Endothelial cell of umbilical vein (primary cell): Measurements from ENCODE around the gene PDE3A. TPM values are rescaled to one million over a fixed set of nuclear protein-coding genes. Genes with fewer than 3 reads are reported as not detected.
A peak's percentile ranks its signal among the peaks of the same experiment; 100 is the strongest.

Experiments used
- BruUV-seq: library from RNA; stranded (reverse); fragments of 400-500 nt; replicated peaks from 2 replicates; lab custom pipeline; 2021; lab: Mats Ljungman, UMichigan
- CTCF ChIA-PET: fragments of 300-600, 350-600 bp; sonication (Branson Sonifier 250); formaldehyde crosslinking; loops from one replicate; lab custom pipeline; 2021; ENCODE audit warnings: antibody characterized with exemption, inconsistent platforms; lab: Charles Lee
- POLR2A ChIA-PET: fragments of 300-600, 350-600 bp; sonication (Branson Sonifier 250); formaldehyde crosslinking; loops from one replicate; lab custom pipeline; 2021; ENCODE audit warnings: antibody characterized with exemption, inconsistent platforms; lab: Charles Lee
- DNase-seq: peaks from one replicate; pipeline ENCODE4 v3.0.0-alpha.2; 2011; ENCODE audit warnings: low read depth, low spot score
- FAIRE-seq: peaks from 2 replicates; lab custom pipeline; 2011; peaks lifted over from hg19 to GRCh38; lab: Jason Lieb, UNC
- H2AFZ ChIP-seq: 2 replicates; pipeline ENCODE4 v1.6.0; 2012; ENCODE audit warnings: low read depth, low read length, control low read depth, inconsistent platforms
- H3K27ac ChIP-seq: 2 replicates; pipeline ENCODE4 v1.5.1; 2011; ENCODE audit warnings: low read depth, mild to moderate bottlenecking, control low read depth, low read length, moderate library complexity; ENCODE audit not compliant: insufficient read depth
- H3K27me3 ChIP-seq, 2 experiments: 2 replicates each; pipeline versions ENCODE4 v1.6.0 to v1.6.1; 2011; ENCODE audit warnings: low read length in 2 of 2, mixed read lengths in 1 of 2; ENCODE audit not compliant: control insufficient read depth in 2 of 2, insufficient read depth in 2 of 2
- H3K36me3 ChIP-seq, 2 experiments: 2 replicates in 1 of 2; 3 replicates in 1 of 2; pipeline ENCODE4 v1.5.1; 2011; ENCODE audit warnings: low read length in 2 of 2, mild to moderate bottlenecking in 1 of 2, moderate library complexity in 1 of 2; ENCODE audit not compliant: control insufficient read depth in 2 of 2, insufficient read depth in 2 of 2; ENCODE audit errors: extremely low read depth in 1 of 2
- H3K4me1 ChIP-seq: 3 replicates; pipeline ENCODE4 v1.5.1; 2011; ENCODE audit warnings: mild to moderate bottlenecking, low read length; ENCODE audit not compliant: control insufficient read depth, insufficient read depth; ENCODE audit errors: extremely low read depth
- H3K4me2 ChIP-seq: 2 replicates; pipeline ENCODE4 v1.6.1; 2011; ENCODE audit warnings: low read length, control low read depth, mixed read lengths; ENCODE audit not compliant: insufficient read depth
- H3K4me3 ChIP-seq, 3 experiments: fragments of 200-600 bp in 1 of 3; sonication (generic), shearing (Covaris generic) in 1 of 3; replicated peaks in 1 of 3; 2 replicates each; pipeline ENCODE4 v1.5.1; 2011 to 2016; ENCODE audit warnings: control low read depth in 3 of 3, low read length in 3 of 3, mild to moderate bottlenecking in 2 of 3, inconsistent platforms in 1 of 3, low read depth in 1 of 3, moderate library complexity in 1 of 3; ENCODE audit not compliant: insufficient read depth in 1 of 3
- H3K79me2 ChIP-seq: 2 replicates; pipeline ENCODE4 v1.6.0; 2012; ENCODE audit warnings: low read length, inconsistent platforms; ENCODE audit not compliant: control insufficient read depth, insufficient read depth
- H3K9ac ChIP-seq: replicated peaks from 2 replicates; pipeline ENCODE3; 2011; ENCODE audit warnings: low read length, control low read depth; ENCODE audit not compliant: insufficient read depth; ENCODE audit errors: extremely low read depth
- H3K9me1 ChIP-seq: replicated peaks from 3 replicates; pipeline ENCODE4 v1.6.0; 2011; ENCODE audit warnings: mild to moderate bottlenecking, low read length; ENCODE audit not compliant: control insufficient read depth, insufficient read depth; ENCODE audit errors: extremely low read depth
- H3K9me3 ChIP-seq: replicated peaks from 2 replicates; pipeline ENCODE4 v1.5.1; 2012; ENCODE audit warnings: low read length, inconsistent platforms; ENCODE audit not compliant: control insufficient read depth, insufficient read depth
- H4K20me1 ChIP-seq: replicated peaks from 2 replicates; pipeline ENCODE3; 2011; ENCODE audit warnings: mild to moderate bottlenecking, low read length; ENCODE audit not compliant: control insufficient read depth, insufficient read depth; ENCODE audit errors: extremely low read depth
- FOS ChIP-seq: IDR thresholded peaks from 2 replicates; pipeline ENCODE4 v1.6.1; 2011; ENCODE audit warnings: mild to moderate bottlenecking, low read length, moderate library complexity, borderline replicate concordance; ENCODE audit not compliant: insufficient read depth
- GATA2 ChIP-seq: IDR thresholded peaks from 2 replicates; pipeline ENCODE4 v1.7.0; 2011; ENCODE audit warnings: low read depth, mild to moderate bottlenecking, moderate library complexity, mixed read lengths, low read length; ENCODE audit not compliant: insufficient read length, insufficient read depth
- JUN ChIP-seq: IDR thresholded peaks from 2 replicates; pipeline ENCODE4 v1.6.1; 2011; ENCODE audit warnings: borderline replicate concordance, low read depth; ENCODE audit not compliant: insufficient read length, insufficient read depth
- POLR2AphosphoS5 ChIP-seq: IDR thresholded peaks from 2 replicates; pipeline ENCODE4 v1.6.1; 2012; ENCODE audit warnings: low read depth, mild to moderate bottlenecking, control low read depth, low read length, moderate library complexity; ENCODE audit not compliant: insufficient read depth
- dilution Hi-C: fragments of 300-500 bp; cut with MboI; formaldehyde crosslinking; loops from one replicate; pipeline ENCODE4 v1.15.0; 2019; ENCODE audit warnings: low sequenced_read_pairs; ENCODE audit not compliant: extremely low pct_ligation_motif_present
- intact Hi-C: fragments of 100-400 bp; cut with micrococcal nuclease; formaldehyde crosslinking; loops from one replicate; pipeline ENCODE4 v1.10.0; 2022
- polyA plus RNA-seq, 4 experiments: library from polyadenylated mRNA; depleted of rRNA in 3 of 4; stranded (reverse) in 3 of 4; unstranded in 1 of 4; fragments of >200 nt; gene quantifications; 2 replicates each; pipeline versions ENCODE4 v1.2.1 to v1.2.3, GENCODE V29; 2011 to 2012; ENCODE audit warnings: missing spikeins in 1 of 4
- total RNA-seq: library from RNA; stranded (reverse); gene quantifications from 2 replicates; pipeline ENCODE4 v1.2.3, GENCODE V29; 2021
- TF ChIP-seq, protein P1 (sequence below): IDR thresholded peaks from 2 replicates; pipeline ENCODE4 v1.6.1; 2011; ENCODE audit not compliant: insufficient read depth, insufficient read length

The PDE3A gene
- total and polyA plus RNA-seq, 2 donors (not counting 3 experiments of a cell fraction or from before 2014, with no cell fraction given): 14.0 to 27.4 TPM

DNA sequence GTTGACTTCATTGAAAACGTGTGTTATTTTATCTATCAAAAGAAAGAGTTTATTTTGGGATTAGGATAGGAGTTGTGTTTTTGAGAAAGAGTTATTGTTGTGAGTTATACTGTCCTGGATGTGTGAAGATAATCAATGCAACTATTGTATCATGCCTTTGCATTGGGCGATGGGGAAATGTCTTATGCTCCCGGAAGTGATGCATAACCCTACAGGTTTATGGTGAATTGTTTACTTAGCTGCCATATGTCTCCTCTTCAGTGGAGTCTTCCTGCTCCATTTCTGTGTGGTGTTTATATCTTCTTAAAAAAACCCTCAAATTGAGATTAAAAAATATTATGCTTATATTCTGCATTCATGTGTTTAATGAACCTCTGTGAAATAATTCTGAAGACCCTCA lies 6.5 kb downstream of the PDE3A start:
- intact Hi-C loops: loop anchor here (5.0 kb wide), 3 partner anchors 617 to 937 kb away; partner anchors contain the start of gene AEBP2
- CTCF ChIA-PET: no interaction called here

DNA sequence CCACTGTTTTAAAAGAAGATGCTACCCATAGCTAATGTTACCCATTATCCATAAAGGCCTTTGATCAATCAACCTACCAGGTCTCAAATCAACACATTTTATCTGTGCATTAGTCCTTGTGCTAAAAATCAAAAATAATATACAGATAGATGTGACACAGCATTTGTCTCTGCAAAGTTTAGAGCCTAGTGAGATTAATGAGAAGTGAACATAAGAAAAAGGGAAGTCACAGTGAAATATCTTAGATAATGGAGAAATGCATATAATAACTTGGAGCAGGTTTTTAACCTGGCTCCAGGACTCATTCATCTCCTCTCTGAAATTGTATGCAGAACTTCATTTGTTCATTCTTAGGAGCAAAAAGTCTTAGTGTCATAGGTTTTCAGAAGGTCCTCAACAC lies 7.2 kb downstream of the PDE3A start:
- H3K36me3 ChIP-seq: no peaks in the 10 kb centered on the region
- no peak overlapping the region for H3K27ac ChIP-seq
- H3K4me1 ChIP-seq: peaks cover 38% of the 10 kb centered on the region
- no TSS peak for BruUV-seq
- dilution Hi-C loops: no loop called here
- H3K9me1 ChIP-seq: no peaks in the 10 kb centered on the region
- intact Hi-C loops: loop anchor here (5.0 kb wide), 3 partner anchors 618 to 938 kb away; partner anchors contain the start of gene AEBP2
- POLR2A ChIA-PET: no interaction called here
- DNase-seq (no peak), FAIRE-seq (no peak)
- no peaks in the 10 kb centered on the region for H3K27me3 ChIP-seq
- no peak overlapping the region for H3K4me3 ChIP-seq
- CTCF ChIA-PET: interaction anchor here (1.1 to 2.4 kb wide), 4 partner anchors 18 to 618 kb away, joined by 3 to 18 read pairs (median 6); no protein-coding TSS in a partner anchor
- H4K20me1 ChIP-seq: no peaks in the 10 kb centered on the region
- H3K4me2 ChIP-seq: peak overlapping the region; percentile 9
- no peak overlapping the region for H2AFZ ChIP-seq
- H3K9me3 ChIP-seq: no peaks in the 10 kb centered on the region
- TF ChIP-seq, protein P1, sequence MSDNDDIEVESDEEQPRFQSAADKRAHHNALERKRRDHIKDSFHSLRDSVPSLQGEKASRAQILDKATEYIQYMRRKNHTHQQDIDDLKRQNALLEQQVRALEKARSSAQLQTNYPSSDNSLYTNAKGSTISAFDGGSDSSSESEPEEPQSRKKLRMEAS: no peak
- H3K79me2 ChIP-seq: peaks cover 72% of the 10 kb centered on the region
- H3K9ac ChIP-seq: no peak overlapping the region

More for the DNA sequence above, 6.5 kb downstream of the PDE3A start:
- no TSS peak for BruUV-seq
- peak; percentile 8 for FAIRE-seq
- POLR2A ChIA-PET: no interaction called here
- Histone ChIP-seq H3K4me2 (peak overlapping the region; percentile 98), H3K4me3 (peak overlapping the region in 1 of 3 experiments; percentile 87), H4K20me1 (no peaks in the 10 kb centered on the region), H2AFZ (no peak overlapping the region), H3K9me3 (no peaks in the 10 kb centered on the region), H3K4me1 (peaks cover 38% of the 10 kb centered on the region), H3K9ac (no peak overlapping the region), H3K9me1 (no peaks in the 10 kb centered on the region), H3K27ac (peak overlapping the region; percentile 74), H3K27me3 (no peaks in the 10 kb centered on the region), H3K79me2 (peaks cover 75% of the 10 kb centered on the region), H3K36me3 (no peaks in the 10 kb centered on the region)
- DNase-seq: peak; percentile 60
- TF ChIP-seq POLR2AphosphoS5 (peak; percentile 47), JUN (peak; percentile 57), FOS (peak; percentile 55), GATA2 (peak; percentile 57)
- TF ChIP-seq, protein P1: no peak
- dilution Hi-C loops: no loop called here
